Measurements from ENCODE around the gene NEDD4L.
A peak's percentile ranks its signal among the peaks of the same experiment; 100 is the strongest.

Gene NEDD4L

GRCh38 chr18:58334061-58334460 is 290.0 kb downstream of the NEDD4L start:
- no peak for DNase-seq

GRCh38 chr18:58335223-58335622 is 291.2 kb downstream of the NEDD4L start:
- DNase-seq: no peak

DNA sequence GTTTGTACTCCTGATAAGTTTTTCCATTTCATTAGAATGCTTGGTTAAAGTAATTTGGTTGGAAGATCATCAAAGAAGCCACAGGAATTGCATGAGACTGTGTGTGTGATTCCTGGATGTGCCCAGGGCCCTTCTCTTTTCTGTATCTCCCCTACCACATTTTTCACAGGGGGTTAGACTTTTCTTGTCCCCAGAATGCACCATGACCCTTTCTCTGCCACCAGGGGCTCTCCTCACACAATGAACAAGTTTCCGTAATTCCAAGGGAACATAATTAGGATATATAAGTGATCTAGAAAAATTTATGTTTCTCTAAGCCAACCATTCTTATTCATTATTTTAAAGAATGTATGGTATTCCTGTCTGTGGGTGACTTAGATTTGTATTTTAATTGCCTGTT is 291.8 kb downstream of the NEDD4L start:
- DNase-seq: no peak

DNA sequence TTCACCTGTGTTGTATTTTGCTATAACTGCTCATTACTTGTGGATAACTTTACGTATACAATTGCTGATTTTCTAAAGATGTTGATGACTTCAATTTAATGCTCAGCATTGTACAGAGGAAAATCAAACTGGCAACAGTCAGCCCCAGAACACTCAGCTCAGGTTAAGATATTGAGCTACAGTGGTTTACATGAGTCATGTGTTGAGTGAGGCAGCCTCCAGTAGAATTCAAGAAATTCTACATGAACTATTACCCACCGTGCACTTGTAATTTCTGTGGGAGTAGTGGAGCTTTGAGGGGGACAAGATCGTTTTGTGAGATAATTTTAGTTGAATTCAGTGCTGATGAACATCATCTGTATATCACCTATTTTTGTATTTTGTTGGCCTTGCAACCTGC is 292.6 kb downstream of the NEDD4L start:
- DNase-seq: no peak

GRCh38 chr18:58337285-58337684 is 293.3 kb downstream of the NEDD4L start:
- no peak for DNase-seq

DNA sequence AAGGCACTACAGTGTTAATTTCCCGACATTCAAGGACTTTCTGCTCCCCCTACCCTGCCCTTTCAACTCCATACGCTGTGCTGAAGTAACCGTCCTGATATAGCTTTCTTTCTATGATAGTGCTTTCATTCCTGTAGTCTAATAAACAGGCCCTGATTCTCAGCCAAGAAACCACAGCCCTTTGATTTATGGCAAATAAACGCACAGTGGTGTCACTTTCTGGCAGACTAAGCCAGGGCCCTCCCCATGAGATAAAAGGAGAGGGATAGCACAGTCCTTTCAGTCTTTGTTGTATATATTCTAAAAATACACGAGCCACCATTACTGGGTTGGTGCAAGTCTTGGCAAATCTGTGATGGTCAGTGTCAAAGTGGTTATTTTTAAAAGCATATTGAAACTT is 293.7 kb downstream of the NEDD4L start:
- no peak for DNase-seq

DNA sequence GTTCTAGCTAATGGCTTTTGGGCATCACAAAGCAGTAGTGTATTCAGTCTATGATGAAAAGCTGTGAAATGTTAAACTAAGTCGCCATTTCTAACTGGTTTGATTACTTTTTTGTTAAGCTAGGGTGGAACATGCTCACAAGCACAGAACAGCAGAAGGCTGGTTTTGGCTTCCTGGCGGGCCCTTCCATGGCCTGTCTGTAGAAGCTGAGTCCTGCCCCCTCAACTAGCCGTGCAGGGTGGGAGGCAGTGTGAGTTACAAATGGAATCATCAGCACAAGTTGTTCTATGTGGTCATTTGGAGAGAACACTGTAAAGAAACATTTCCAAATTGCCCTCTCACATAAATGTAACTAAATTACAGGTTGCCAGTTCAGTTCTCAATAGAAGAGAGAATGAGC is 294.1 kb downstream of the NEDD4L start:
- no peak for DNase-seq

- no peak for DNase-seq
Observed at GRCh38 chr18:58338961-58339592, 295.1 kb downstream of the NEDD4L start.

GRCh38 chr18:58339890-58340289 is 295.9 kb downstream of the NEDD4L start:
- DNase-seq: no peak

DNA sequence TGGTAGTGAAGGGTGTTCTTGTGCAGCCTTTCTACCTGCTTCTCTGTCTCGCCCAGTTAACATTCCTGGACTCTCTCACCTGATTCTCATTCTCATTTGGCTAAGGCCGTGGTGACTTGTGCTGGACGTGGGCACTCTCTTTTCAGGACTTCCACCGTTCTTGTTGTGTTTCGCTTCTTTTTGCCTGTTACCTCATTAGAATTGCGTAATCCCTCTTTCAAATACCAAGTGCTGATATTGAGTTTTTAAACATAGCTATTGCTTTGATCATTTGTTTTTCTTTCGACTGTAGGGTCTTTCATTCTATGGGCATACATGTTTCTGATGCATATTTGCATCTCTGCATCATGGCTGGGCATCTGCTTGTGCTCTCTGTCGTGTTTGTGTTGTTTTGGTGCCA is 297.9 kb downstream of the NEDD4L start:
- DNase-seq: no peak

DNA sequence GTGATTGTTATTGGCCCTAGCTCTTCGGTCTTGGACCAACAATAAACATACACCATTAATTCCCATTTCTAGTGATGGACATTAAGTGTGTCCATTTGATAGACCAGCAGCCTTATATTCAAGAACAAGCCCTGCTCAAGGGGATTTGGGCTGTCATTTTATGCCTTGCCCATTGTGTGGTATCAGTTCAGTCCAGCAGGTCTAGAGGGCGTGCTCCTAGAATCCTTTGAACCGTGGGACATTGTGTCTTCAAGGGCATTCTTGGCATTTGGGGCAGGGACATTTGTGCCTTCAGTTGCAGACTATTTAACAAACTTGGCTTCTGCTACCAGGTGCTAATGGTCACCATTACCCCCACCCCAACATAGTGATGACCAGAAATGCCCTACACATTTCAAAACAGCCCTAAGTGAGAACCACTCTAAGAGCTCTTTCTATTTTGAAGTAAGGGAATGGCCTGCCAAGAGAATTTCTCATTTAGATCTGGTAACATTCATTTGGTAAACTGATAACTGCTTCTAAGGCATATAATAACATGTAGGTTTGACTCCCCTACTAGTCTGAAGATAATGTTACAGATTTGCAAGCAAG is 300.1 kb downstream of the NEDD4L start:
- DNase-seq: no peak

DNA sequence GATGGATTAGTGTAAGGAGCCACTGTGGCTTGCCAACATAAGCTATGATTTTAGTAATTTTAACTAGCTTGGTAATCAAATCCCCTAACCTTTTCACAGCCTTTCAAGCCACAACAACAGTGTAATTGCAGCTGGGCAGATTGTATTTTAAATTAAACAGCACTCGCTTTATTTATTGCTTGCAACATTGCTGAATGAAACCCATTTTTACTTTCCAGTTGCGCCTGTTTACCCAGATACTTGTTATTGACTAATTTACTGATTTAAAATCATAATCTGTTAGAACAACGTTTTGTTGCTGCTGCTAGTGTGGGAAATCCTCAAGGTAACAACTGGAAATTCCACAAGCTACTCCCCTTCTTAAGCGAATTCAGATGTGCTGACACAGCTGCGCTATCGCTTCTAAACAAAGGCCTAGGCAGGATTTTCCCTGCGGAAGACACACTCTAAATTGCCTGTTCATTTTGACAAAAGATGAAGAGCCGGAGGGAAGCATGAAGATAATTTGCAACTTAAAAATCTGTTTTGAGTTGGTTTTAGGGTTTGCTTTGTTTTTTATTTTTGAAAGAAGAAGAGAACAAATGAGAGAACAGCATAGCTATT is 300.9 kb downstream of the NEDD4L start:
- no peak for DNase-seq

DNA sequence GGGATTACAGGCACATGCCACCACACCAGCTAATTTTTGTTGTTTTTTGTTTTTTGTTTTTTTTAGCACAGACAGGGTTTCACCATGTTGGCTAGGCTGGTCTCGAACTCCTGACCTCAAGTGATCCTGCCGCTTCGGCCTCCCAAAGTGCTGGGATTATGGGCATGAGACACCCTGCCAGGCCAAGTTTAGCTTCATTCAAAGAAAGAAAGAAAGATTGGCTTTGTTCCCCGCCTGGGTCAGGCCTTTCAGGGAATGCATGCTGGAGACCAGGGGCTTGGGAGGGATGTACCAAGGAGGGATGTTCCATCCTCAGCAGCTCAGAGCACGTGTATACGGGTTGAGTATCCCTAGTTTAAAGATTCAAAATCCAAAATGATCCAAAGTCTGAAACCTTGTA is 301.8 kb downstream of the NEDD4L start:
- no peak for DNase-seq

- DNase-seq: no peak
Observed at GRCh38 chr18:58347135-58347534, 303.1 kb downstream of the NEDD4L start.

- peak; percentile 71 for DNase-seq
Observed at GRCh38 chr18:58348517-58348916, 304.5 kb downstream of the NEDD4L start.

DNA sequence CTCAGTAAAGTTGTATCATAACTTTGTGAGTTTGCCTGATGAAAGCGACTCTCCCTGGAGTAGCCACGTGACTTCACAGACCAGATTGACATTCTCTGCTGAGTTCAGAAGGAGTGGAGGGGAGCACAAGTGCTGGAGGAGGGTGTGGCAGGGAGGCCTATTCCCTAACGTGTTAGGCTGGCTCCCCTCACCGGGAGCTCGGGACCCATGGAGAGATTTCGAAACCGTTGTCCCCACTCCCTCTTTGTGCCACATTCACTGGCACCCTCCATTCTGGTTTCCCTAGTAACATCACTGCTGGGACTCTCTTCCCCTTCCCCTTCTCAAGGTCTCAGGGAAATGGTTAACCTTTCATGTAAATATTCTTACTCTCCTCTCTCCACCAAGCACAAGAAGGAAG is 304.9 kb downstream of the NEDD4L start:
- no peak for DNase-seq

- no peak for DNase-seq
Observed at GRCh38 chr18:58349650-58350049, 305.6 kb downstream of the NEDD4L start.

GRCh38 chr18:58350526-58350925 is 306.5 kb downstream of the NEDD4L start:
- no peak for DNase-seq

GRCh38 chr18:58351776-58352175 is 307.8 kb downstream of the NEDD4L start:
- no peak for DNase-seq

- no peak for DNase-seq
Observed at GRCh38 chr18:58353581-58353980, 309.6 kb downstream of the NEDD4L start.

DNA sequence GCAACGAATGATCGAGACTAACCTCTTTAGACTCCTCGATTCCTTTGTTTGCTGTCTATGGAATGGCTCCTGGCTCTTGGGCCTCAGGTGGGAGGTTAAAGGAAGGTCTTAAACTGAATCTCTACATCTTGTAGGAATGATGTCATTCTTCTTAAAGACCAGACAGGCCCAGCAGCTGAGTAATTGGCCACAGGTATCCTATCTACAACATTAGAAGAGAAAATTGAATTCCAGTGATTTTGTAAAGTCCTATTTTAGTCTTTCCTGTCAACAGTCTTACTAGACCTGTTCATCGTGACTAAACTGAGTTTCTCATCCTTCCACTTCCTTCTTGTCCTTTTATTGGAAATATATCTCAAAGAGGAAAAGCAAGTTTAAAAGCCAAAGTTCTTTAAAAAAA is 310.0 kb downstream of the NEDD4L start:
- DNase-seq: no peak

DNA sequence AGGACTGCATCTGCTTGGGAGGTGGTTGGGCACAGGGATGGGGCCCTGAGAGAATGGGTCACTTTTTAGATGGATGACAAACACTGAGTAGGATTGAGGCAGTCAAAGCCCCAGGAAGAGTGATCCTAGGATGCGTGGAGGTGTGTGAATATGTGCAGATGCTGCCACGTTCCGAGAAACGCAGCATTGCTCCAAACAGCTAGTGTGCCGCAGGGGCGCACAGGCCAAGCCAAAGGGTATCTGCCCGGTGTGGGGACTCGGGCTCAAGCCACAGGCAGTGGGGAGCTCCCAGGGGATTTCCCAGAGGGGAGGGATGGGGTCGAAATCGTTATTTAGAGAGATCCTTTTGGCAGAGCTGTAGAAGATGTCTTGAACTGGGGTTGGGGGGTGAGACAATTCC is 310.8 kb downstream of the NEDD4L start:
- DNase-seq: no peak

DNA sequence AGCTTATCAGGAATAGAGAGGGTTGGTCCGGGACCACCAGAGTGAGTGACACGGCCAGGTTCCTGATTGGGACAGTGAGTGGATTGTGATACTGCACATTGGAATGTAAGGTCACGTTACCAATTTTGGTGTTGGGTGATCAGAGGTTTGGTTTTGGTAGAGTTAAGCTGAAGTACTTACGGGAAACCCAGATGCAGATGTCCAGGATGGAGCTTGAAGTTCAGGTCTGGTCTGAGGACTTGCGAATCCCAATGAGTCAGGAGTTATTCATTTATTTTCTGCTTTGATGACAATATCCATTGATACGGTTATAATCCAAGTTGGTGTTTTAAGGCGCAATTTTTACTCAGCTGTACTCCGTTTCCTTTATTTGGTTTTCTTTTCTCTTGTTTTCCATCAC is 311.2 kb downstream of the NEDD4L start:
- DNase-seq: no peak

DNA sequence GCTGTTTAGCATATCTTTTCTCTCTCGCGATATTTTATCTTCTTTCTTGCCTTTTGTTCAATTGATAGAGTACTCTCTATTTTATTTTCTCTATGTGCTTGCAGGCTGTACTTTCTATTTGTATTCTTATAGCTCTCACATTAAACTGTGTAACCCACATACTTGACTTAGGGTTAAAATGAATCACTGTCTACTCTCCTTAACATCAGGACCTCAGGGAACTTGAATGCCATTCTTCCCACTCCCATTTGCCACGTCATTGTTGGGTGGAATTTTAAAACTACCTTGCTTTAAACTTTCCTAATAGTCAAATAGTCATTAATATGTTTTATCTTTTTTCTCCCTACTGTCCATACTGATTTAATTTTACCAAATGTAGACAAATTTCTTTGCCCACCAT is 315.2 kb downstream of the NEDD4L start:
- DNase-seq: no peak

DNA sequence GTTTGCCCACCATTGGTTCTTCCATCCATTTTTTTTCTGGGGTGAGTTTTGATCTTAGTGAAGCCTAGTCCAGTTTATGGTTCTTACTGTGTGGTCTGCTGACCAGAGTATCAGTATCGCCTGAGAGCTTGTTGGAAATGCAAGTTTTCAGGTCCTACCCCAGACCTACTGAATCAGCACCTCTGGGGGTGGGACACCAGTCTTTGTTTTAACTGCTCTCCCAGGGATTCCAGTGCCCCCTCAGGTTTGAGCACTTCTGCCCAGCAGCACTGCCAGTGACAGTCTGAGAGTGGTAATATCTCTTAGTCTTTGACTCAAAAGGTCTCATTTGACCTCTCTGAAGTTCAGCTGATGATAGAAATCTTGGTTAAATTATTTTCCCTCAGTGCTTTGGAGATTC is 315.6 kb downstream of the NEDD4L start:
- DNase-seq: no peak
